ENCODE data around the gene ZNF79. TPM values are rescaled to one million over a fixed set of nuclear protein-coding genes. Genes with fewer than 3 reads are reported as not detected.

Gene ZNF79
- polyA plus RNA-seq, 4 donors, result 7.0 to 7.7 (median 7.1) TPM

GRCh38 chr9:127397646-127398274, 26.4 kb upstream of the ZNF79 start:
- DNase-seq (ENCODE audit: low read depth in 4 of 4, low spot score in 2 of 4), result peak in 1 of 4 donors; percentile 7

GRCh38 chr9:127398275-127398647, 25.9 kb upstream of the ZNF79 start:
- DNase-seq (ENCODE audit: low read depth in 4 of 4, low spot score in 2 of 4), result no peak

GRCh38 chr9:127398715-127399400, 25.3 kb upstream of the ZNF79 start:
- DNase-seq (ENCODE audit: low read depth in 4 of 4, low spot score in 2 of 4), result no peak

- no peak for DNase-seq (ENCODE audit: low read depth in 4 of 4, low spot score in 2 of 4)
Measured at GRCh38 chr9:127399736-127400269, 24.4 kb upstream of the ZNF79 start.

GRCh38 chr9:127402401-127403090, 21.6 kb upstream of the ZNF79 start:
- no peak for DNase-seq (ENCODE audit: low read depth in 4 of 4, low spot score in 2 of 4)

- no peak for DNase-seq (ENCODE audit: low read depth in 4 of 4, low spot score in 2 of 4)
Measured at GRCh38 chr9:127403507-127404192, 20.5 kb upstream of the ZNF79 start.

GRCh38 chr9:127404631-127405030, 19.6 kb upstream of the ZNF79 start:
- DNase-seq (ENCODE audit: low read depth in 4 of 4, low spot score in 2 of 4), result no peak

- DNase-seq (ENCODE audit: low read depth in 4 of 4, low spot score in 2 of 4), result no peak
Measured at GRCh38 chr9:127405344-127406125, 18.6 kb upstream of the ZNF79 start.

- DNase-seq (ENCODE audit: low read depth in 4 of 4, low spot score in 2 of 4), result no peak
Measured at GRCh38 chr9:127406799-127407491, 17.2 kb upstream of the ZNF79 start.

- no peak for DNase-seq (ENCODE audit: low read depth in 4 of 4, low spot score in 2 of 4)
Measured at GRCh38 chr9:127407492-127407843, 16.7 kb upstream of the ZNF79 start.

GRCh38 chr9:127411122-127411521, 13.1 kb upstream of the ZNF79 start:
- no peak for DNase-seq (ENCODE audit: low read depth in 4 of 4, low spot score in 2 of 4)

GRCh38 chr9:127415141-127415540, 9.0 kb upstream of the ZNF79 start:
- no peak for DNase-seq (ENCODE audit: low read depth in 4 of 4, low spot score in 2 of 4)

GRCh38 chr9:127415657-127416056, 8.5 kb upstream of the ZNF79 start:
- DNase-seq (ENCODE audit: low read depth in 4 of 4, low spot score in 2 of 4), result no peak

- DNase-seq (ENCODE audit: low read depth in 4 of 4, low spot score in 2 of 4), result no peak
Measured at GRCh38 chr9:127417131-127418036, 6.8 kb upstream of the ZNF79 start.

GRCh38 chr9:127418037-127418471, 6.1 kb upstream of the ZNF79 start:
- DNase-seq (ENCODE audit: low read depth in 4 of 4, low spot score in 2 of 4), result no peak

- no peak for DNase-seq (ENCODE audit: low read depth in 4 of 4, low spot score in 2 of 4)
Measured at GRCh38 chr9:127419348-127419747, 4.8 kb upstream of the ZNF79 start.

GRCh38 chr9:127421057-127421456, 3.1 kb upstream of the ZNF79 start:
- no peak for DNase-seq (ENCODE audit: low read depth in 4 of 4, low spot score in 2 of 4)

GRCh38 chr9:127422133-127422782, 1.9 kb upstream of the ZNF79 start:
- DNase-seq (ENCODE audit: low read depth in 4 of 4, low spot score in 2 of 4), result no peak

Measured in left renal cortex interstitium (tissue), 4 donors.